Subcutaneous adipose tissue (tissue), 4 donors: ENCODE measurements around the gene NFKBIB. TPM values are rescaled to one million over a fixed set of nuclear protein-coding genes. Genes with fewer than 3 reads are reported as not detected.

ENCODE experiments used
- CTCF ChIP-seq: fragments of 450-650 bp; IDR thresholded peaks from one replicate; pipeline ENCODE4 v1.5.1; 2016; ENCODE audit warnings: low read depth, mild to moderate bottlenecking, control low read depth, antibody characterized with exemption, moderate library complexity
- total RNA-seq, 4 donors: library from RNA; depleted of rRNA; stranded (reverse); fragments of >200 nt; gene quantifications; one replicate each; pipeline ENCODE4 v1.1.0, GENCODE V29; 2016

Gene NFKBIB
- total RNA-seq, 4 donors from 2014 or later = 6.5 to 24.3 (median 16.5) TPM

GRCh38 chr19:38905620-38906019 lies 5.9 kb downstream of the NFKBIB start:
- no peak for TF ChIP-seq CTCF

- no peak for TF ChIP-seq CTCF
Observed at GRCh38 chr19:38907227-38907626, 7.5 kb downstream of the NFKBIB start.

- no peak for TF ChIP-seq CTCF
Observed at GRCh38 chr19:38907670-38908069, 7.9 kb downstream of the NFKBIB start.

- TF ChIP-seq CTCF = no peak
Observed at GRCh38 chr19:38908911-38909310, 9.1 kb downstream of the NFKBIB start.

GRCh38 chr19:38910488-38910887 lies 10.7 kb downstream of the NFKBIB start:
- no peak for TF ChIP-seq CTCF

- no peak for TF ChIP-seq CTCF
Observed at GRCh38 chr19:38911388-38912001, 11.7 kb downstream of the NFKBIB start.

- no peak for TF ChIP-seq CTCF
Observed at GRCh38 chr19:38912600-38913514, 13.1 kb downstream of the NFKBIB start.
